Measurements from ENCODE around the gene ITPK1.
"Not testable (repeated sequence)": the region's sequence is repeated elsewhere in the genome, so short reads cannot be mapped to it uniquely, and the experiment has no call there.

The ITPK1 gene

GRCh38 chr14:93128725-93129459, 13.2 kb upstream of the ITPK1 start:
- FAIRE-seq, result no peak

DNA sequence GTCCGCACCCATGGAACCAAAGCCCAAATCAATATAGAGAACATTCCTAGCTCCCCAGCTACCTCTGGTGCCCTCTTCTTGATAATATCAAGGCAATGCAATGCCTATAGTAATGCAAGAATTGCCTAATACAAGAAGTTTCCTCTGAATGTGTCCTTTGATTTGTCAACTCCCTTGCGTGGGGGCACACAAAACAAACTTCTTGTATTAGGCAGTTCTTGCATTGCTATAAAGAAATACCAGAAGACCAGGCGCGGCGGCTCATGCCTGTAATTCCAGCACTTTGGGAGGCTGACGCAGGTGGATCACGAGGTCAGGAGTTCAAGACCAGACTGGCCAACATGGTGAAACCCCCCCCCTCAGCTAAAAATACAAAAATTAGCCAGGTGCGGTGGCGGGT, 10.4 kb upstream of the ITPK1 start:
- FAIRE-seq, result no peak

GRCh38 chr14:93122826-93123225, 7.1 kb upstream of the ITPK1 start:
- FAIRE-seq, result no peak

GRCh38 chr14:93121030-93121834, 5.5 kb upstream of the ITPK1 start:
- FAIRE-seq, result no peak

DNA sequence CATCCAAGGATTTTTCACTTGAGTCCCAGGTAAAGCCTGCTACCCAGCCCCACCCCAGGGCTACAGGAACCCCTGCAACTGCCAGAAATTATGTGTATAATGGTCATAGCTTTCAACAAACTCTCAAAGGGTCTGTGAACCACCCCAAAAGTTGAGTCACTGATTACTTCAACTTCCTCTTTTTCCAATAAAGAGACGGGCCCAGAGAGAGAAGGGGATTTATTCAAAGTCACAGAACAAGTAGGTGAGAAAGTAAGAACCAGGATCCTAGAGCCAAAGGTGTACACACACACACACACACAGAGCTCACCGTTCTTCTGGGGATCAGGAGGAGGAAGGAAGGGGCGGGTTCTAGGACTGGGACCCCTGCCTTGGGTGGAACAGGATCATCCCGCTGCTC, 4.8 kb upstream of the ITPK1 start:
- FAIRE-seq, result no peak

GRCh38 chr14:93116676-93117200, 1.0 kb upstream of the ITPK1 start:
- no peak for FAIRE-seq

DNA sequence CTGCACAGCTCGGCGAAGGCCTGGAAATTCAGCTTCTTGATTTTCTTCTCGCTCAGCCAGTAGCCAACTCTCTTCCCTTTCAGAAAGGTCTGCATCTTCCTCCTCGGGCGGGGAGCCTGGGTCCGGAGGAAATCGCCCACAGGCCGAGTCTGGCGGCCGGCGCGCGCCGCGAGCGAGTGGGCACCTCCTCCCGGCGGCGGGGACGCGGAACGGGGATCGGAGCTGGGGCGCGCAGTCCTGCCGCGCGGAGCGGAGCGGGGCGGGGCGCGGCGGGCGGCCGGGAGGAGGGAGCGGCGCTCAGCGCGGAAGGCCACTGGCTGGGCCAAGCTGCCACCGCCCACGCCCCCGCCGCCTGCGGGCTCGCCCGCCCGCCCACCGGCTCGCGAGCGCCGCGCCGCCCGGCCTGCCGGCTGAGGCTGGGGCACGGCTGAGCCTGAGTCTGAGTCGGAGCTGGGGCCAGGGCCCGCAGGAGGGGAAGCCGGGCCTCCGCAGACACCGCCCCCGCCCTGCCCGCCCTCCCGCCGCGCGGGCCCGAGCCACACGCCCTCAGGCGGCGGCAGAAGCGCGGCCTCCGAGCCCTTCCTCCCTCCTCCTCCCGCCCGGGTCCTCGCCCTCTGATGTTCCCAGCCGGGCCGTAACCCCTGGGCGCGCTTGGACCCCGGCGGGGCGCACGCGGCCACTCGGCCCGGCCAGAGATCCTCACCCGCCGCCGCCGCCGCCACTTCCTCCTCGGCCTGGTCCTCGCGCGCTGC, 480 bp downstream of the ITPK1 start:
- no peak for FAIRE-seq

DNA sequence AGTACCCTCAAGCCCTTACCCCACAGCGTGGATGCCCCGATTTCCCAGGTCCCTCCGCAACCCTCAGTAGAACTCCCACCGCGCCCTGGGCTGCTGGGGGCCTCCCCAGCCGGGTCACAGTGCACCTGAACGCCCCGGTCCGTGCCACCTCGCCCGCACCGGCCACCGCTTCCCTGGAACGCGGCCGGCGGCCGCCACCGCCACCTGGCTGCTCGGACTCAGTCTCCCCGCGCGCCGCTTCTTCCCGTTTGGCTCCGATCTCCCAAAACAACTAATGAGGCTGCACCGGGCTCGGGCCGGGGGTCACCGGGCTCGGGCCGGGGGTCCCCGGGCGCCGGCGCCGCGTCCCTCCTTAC, 1.0 kb downstream of the ITPK1 start:
- FAIRE-seq, result no peak

- FAIRE-seq, result no peak
Observed at GRCh38 chr14:93114068-93114710, 1.5 kb downstream of the ITPK1 start.

DNA sequence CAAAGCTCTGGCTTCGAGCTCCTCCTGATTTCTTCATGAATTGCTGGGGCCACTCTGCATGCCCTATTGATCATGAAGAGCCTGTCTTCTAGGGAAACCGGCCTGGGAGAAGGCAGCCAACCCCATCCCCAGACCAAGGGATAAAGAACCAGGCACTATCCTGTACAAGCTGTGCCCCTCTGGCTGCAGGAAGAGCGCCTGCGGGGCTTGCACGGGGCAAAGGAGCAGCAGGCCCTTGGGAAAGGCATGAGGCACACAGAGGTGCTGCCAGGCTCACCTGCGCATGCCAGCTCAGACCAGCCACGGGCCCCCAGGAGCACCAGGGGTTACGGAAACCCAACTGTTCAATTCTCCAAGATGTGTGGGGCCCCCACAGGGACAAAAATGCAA, 2.1 kb downstream of the ITPK1 start:
- no peak for FAIRE-seq

DNA sequence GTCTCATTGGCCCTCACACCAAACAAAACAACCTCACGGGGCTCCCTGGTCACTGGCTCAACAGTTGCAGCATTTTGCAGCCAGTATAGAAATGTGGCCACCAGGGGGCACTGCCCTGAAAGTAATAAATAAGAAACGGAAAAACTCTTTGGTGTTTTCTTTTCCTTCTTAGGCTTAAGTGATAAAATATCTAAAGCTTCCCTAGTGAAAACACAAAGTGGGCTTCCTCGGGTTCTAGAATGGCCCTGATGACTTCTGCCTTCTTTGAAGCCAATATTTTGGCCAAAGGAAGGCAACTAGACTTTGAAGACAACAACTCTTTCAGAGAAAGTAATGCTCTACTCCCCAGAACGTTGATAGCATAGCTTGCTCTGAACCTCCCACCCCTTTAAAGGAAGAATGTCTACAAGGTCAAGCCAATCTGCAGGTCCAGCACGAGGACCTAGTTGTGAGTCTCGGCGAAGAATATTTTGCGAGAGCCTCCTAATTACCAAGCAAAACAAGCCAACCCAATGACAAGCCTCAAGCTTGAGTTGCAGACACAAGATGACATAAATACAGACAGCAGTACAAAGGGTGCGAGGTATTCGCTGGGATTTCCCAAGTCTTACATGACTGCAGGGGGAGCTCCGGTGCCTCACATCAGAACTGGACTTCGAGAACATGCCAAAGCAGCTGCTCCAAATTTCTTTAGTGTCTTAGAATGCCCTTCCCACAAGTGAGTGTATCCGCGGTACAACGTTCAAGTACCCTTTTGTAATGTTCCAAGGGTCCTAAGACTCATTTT, 2.6 kb downstream of the ITPK1 start:
- peak; percentile 72 for FAIRE-seq

DNA sequence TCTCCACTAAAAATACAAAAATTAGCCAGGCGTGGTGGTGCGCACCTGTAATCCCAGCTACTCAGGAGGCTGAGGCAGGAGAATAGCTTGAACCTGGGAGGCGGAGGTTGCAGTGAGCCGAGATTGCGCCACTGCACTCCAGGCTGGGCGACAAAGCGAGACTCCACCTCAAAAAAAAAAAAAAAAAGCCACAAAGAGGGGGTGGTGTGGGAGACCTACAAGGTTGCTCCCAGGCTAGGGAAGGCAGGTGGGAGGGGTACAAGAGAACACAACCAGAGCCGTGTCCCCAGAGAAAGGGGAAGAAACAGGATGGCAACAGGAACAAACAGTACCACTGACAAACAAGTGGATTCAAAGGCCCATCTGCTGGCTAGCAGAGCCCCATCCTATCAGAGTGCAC, 4.2 kb downstream of the ITPK1 start:
- not testable (repeated sequence) for FAIRE-seq

DNA sequence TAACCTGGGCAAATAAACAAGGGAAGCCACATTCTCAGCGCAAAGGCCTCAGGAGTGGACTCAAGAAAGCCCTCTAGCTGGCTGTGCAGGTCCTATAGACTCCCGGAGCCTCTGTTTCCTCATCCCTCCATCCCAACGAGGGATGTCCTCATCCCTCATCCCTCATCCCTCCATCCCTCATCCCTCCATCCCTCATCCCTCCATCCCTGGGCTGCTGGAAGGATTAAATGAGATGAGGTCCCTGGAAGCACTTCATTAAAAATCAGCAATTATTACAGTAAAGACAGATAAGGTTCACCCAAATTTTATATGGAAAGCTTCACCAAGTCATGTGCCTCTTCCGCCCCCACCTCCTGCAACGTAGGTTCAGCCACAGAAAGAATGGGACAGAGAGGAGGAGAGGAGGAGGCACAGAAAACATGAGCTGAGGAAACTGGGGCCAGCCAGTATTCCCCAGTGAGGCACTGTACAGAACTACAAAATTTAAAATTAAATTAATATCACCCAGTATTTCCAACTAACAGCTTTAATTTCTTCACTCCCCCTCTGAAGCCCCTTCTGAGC, 4.8 kb downstream of the ITPK1 start:
- no peak for FAIRE-seq

- FAIRE-seq, result no peak
Observed at GRCh38 chr14:93109572-93110481, 5.9 kb downstream of the ITPK1 start.

- FAIRE-seq, result no peak
Observed at GRCh38 chr14:93108105-93108504, 7.6 kb downstream of the ITPK1 start.

DNA sequence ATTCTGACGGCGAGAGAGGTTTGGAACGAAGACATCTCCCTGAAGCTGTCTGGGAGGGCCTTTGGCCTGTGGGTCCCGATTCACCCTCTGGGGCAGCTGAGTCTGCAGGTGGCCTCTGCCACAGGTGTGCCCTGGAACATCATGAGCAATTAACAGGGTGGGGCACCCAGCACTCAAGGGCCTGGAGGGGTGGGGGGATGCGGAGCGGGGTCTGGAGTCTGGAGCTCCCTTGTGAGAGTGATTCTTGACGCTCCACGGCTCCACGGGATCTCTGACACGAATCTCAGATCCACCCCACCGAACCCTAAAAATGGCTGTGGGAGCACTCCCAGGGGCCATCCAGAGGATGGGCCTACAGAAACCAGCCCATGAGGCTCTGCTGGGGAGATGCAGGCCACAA, 8.3 kb downstream of the ITPK1 start:
- FAIRE-seq, result no peak

- no peak for FAIRE-seq
Observed at GRCh38 chr14:93106541-93107156, 9.1 kb downstream of the ITPK1 start.

GRCh38 chr14:93105856-93106255, 9.9 kb downstream of the ITPK1 start:
- not testable (repeated sequence) for FAIRE-seq

DNA sequence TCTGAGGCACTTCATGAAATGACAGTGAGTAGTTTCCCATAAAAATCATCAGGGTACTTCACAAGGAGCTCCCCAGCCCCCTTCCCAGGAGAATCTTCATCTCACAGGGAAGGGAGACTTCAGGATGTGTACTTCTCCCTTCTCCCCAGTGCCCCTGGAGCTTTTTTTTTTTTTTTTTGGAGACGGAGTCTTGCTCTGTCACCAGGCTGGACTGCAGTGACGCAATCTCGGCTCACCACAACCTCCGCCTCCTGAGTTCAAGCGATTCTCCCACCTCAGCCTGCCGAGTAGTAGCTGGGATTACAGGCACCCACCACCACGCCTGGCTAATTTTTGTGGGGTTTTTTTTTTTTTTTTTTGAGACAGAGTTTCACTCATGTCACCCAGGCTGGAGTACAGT, 10.4 kb downstream of the ITPK1 start:
- no peak for FAIRE-seq

DNA sequence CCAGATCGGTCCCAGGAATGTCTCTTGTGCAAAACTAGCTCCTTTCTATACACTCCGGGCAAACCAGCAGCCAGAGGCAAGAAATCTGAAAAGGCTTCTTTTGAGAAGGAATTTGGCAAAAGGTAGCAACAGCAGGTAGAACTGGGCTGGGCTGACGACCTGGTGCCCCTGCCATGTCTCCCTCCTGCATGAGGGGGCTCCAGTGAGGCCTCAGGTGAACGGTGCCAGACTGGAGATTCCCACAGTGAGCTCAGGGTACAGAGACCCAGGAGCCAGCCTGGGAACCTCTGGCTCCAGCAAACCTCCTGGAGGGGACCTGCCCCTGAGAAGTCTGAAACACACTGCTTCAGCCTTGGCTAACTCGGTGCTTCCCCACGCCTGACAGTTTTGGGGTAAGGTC, 10.8 kb downstream of the ITPK1 start:
- FAIRE-seq, result no peak

Data from A204.1 (cell line).